BJ (cell line): ENCODE measurements around the gene MED13L. TPM values are rescaled to one million over a fixed set of nuclear protein-coding genes. Genes with fewer than 3 reads are reported as not detected.

ENCODE experiments used
- CTCF ChIA-PET: fragments of 350-600 bp; formaldehyde crosslinking; extraction: SDS; loops from one replicate; lab custom pipeline; 2021; ENCODE audit warnings: antibody characterized with exemption, inconsistent platforms; lab: Yijun Ruan, JAX
- POLR2A ChIA-PET: fragments of 300-600 bp; sonication (Branson Sonifier 250); formaldehyde crosslinking; extraction: SDS; loops from one replicate; lab custom pipeline; 2021; ENCODE audit warnings: antibody characterized with exemption; lab: Charles Lee
- DNase-seq: peaks from one replicate; pipeline ENCODE4 v3.0.0-alpha.2; 2011; ENCODE audit warnings: low read depth
- H3K27me3 ChIP-seq: 2 replicates; pipeline ENCODE4 v1.6.0; 2011; ENCODE audit warnings: low read length; ENCODE audit not compliant: control insufficient read depth, insufficient read depth
- H3K36me3 ChIP-seq: 2 replicates; pipeline ENCODE4 v1.5.1; 2011; ENCODE audit warnings: low read length; ENCODE audit not compliant: control insufficient read depth, insufficient read depth
- H3K4me3 ChIP-seq: 2 replicates; pipeline ENCODE4 v1.5.1; 2011; ENCODE audit warnings: low read depth, mild to moderate bottlenecking, control low read depth, low read length
- polyA plus RNA-seq: library from polyadenylated mRNA; depleted of rRNA; stranded (reverse); fragments of >200 nt; gene quantifications from 2 replicates; pipeline ENCODE4 v1.2.3, GENCODE V29; 2011
- TF ChIP-seq, protein P1 (sequence below): IDR thresholded peaks from 2 replicates; pipeline ENCODE4 v1.5.1; 2011; ENCODE audit warnings: low read depth, mild to moderate bottlenecking, control low read depth, inconsistent platforms, low read length, moderate library complexity; ENCODE audit not compliant: insufficient read depth

MED13L gene
- polyA plus RNA-seq, 1 experiment, result 43.7 TPM

DNA sequence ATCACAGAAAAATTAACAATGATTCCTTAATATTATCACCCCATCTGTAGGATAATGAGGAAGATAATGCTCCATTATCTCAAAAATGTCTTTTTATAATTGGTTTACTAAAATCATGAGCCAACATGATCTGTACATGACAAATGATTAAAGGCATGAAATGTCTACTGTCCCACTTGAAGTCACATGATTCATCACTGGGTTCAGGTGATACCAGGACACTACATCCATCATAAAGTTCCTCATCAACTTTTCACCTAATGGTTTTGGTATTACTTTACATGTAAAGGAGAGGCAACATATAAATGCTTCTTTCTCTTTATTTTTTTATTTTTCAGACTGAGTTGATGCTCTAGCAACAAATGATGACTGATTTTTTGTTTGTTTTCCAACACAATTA is 313.3 kb downstream of the MED13L start:
- TF ChIP-seq, protein P1, sequence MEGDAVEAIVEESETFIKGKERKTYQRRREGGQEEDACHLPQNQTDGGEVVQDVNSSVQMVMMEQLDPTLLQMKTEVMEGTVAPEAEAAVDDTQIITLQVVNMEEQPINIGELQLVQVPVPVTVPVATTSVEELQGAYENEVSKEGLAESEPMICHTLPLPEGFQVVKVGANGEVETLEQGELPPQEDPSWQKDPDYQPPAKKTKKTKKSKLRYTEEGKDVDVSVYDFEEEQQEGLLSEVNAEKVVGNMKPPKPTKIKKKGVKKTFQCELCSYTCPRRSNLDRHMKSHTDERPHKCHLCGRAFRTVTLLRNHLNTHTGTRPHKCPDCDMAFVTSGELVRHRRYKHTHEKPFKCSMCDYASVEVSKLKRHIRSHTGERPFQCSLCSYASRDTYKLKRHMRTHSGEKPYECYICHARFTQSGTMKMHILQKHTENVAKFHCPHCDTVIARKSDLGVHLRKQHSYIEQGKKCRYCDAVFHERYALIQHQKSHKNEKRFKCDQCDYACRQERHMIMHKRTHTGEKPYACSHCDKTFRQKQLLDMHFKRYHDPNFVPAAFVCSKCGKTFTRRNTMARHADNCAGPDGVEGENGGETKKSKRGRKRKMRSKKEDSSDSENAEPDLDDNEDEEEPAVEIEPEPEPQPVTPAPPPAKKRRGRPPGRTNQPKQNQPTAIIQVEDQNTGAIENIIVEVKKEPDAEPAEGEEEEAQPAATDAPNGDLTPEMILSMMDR, result no peak
- POLR2A ChIA-PET, result no interaction called here
- DNase-seq, result no peak
- Histone ChIP-seq H3K36me3 (peaks cover 16% of the 10 kb centered on the region), H3K4me3 (no peak overlapping the region), H3K27me3 (no peaks in the 10 kb centered on the region)
- CTCF ChIA-PET, result interaction anchor here (1.2 kb wide), 1 partner anchor 12 kb away, joined by 5 read pairs; no protein-coding TSS in a partner anchor

DNA sequence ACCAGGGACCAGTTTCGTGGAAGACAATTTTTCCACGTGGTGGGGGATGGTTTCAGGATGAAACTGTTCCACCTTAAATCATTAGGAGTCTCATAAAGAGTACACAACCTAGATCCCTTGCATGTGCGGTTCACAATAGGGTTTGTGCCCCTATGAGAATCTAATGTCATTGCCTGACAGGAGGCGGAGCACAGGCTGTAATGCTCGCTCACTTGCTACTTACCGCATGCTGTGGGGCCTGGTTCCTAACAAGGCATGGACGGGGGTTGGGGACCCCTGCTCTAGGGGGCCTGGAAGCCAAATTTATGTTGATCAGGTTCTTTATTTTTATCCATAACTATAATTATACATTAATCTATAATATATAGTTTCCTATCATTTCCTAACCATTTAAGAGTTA is 315.3 kb downstream of the MED13L start:
- ChIA-PET POLR2A (no interaction called here), CTCF (interaction anchor here (1.3 kb wide), 1 partner anchor 920 kb away, joined by 3 read pairs; no protein-coding TSS in a partner anchor)
- DNase-seq, result no peak
- Histone ChIP-seq H3K4me3 (no peak overlapping the region), H3K36me3 (peaks cover 17% of the 10 kb centered on the region), H3K27me3 (no peaks in the 10 kb centered on the region)
- TF ChIP-seq, protein P1, result no peak

DNA sequence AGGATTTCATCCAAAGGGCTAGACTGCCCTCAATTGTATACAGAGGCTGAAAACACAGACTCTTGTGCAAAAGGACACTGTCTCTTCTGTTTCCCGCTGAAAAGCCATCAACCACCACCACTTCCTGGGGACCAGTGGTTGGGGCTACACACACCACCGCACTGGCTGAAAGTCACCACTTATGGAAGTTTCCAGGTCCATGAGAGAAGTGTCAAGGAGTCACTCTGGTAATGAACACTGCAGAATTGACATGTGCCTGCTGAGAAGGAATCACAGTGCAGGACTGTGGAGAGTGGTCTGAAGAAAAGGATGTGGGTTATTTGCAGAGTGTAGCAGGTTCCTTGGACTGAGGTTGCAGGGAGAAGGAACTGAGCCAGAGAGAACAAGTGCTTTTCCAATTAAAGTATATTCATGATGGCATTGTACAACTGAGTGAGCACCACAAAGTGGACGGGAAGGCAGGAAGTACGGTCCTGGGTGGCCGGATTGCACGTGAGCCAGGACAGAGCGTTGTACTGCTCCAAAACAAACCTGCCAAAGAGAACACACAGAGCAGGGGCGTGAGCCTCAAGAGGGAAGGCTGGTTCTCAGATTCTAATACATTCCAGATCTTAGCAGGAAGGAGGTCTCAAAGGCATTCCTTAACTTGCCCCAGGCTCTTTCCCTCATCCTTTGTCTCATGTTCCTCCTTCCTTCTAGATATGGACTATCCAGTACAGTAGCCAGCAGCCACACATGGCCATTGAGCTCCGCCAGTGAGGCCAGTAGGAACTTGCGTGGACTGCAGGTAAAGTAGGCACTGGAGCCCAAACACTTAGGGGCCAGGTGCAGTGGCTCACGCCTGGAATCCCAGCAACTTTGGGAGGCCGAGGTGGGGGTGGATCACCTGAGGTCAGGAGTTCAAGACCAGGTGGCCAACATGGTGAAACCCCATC is 316.4 kb downstream of the MED13L start:
- Histone ChIP-seq H3K36me3 (peaks cover 15% of the 10 kb centered on the region), H3K27me3 (no peaks in the 10 kb centered on the region), H3K4me3 (no peak overlapping the region)
- TF ChIP-seq, protein P1, result no peak
- CTCF ChIA-PET, result no interaction called here
- DNase-seq, result no peak
- POLR2A ChIA-PET, result no interaction called here

DNA sequence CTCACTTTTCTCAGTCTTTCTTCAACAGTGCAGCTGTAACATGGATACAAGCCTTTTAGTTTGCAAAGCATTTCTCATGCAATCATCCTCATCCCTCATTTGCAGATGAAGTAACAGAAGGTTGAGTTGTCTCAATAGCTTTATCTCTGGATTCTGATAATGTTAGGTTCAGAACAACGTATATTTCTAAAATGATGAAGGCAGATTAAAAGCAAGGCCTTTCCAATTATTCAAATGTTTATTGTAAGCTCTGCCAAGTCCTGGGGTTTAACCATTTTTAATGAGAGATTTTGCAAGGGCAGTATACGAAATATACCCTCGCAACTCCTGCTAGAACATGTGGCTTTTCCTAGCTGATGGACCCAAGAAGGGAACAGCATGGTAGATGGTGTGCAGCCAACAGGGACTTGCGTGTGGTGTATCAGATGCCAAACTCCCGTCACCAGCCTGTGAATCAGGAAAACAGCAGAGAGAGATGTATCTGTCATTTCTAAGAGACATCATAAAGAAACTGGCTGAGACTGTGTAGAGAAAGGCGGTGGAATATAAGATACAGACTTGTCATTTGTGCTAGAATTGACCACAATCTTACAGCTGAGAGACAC is 319.7 kb downstream of the MED13L start:
- Histone ChIP-seq H3K36me3 (peaks cover 11% of the 10 kb centered on the region), H3K4me3 (no peak overlapping the region), H3K27me3 (no peaks in the 10 kb centered on the region)
- POLR2A ChIA-PET, result no interaction called here
- CTCF ChIA-PET, result interaction anchor here (0.7 to 2.2 kb wide), 2 partner anchors 11 to 1309 kb away, joined by 3 to 8 read pairs; no protein-coding TSS in a partner anchor
- TF ChIP-seq, protein P1, result no peak
- no peak for DNase-seq

DNA sequence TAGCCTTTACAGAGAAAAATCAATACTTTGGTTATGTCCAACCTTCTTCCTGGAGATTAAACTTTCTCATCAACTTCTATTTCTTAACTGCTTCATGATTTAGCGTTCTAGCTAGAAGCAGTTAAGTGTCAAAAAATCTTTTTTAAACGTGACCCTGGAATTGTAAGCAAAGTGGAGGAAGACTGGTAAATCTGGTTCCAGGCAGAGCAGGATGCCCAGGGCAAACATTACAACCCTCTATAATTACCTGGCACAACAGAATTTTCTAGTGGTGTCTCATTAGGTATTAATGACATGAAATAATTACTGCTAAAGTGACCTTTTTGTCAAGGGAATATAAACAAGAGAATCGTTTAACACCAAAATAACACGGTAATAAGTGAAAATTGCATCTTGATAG is 320.8 kb downstream of the MED13L start:
- ChIA-PET POLR2A (no interaction called here), CTCF (interaction anchor here (0.7 kb wide), 1 partner anchor 23 kb away, joined by 3 read pairs; no protein-coding TSS in a partner anchor)
- no peak overlapping the region for H3K4me3 ChIP-seq
- TF ChIP-seq, protein P1, result no peak
- no peak for DNase-seq
- H3K27me3 ChIP-seq, result no peaks in the 10 kb centered on the region
- H3K36me3 ChIP-seq, result peaks cover 9% of the 10 kb centered on the region
